ENCODE results near the gene CCDC174. TPM values are rescaled to one million over a fixed set of nuclear protein-coding genes. Genes with fewer than 3 reads are reported as not detected.

CCDC174 gene
- 8.8 TPM in 2 replicates for total RNA-seq

GRCh38 chr3:14651440-14652251, at the start of gene CCDC174:
Gene CCDC174 (plus strand): TSS chr3:14651762. CDS start chr3:14651837, 75 bp downstream.

GRCh38 chr3:14674841-14675240, 23.3 kb downstream of the CCDC174 start, which contains the start of gene C3orf20:
Gene C3orf20 (plus strand): TSS chr3:14675141. CDS start chr3:14682714, 7,573 bp downstream.

Other genes starting within 250 kb of the CCDC174 start
- gene SLC6A6, start 249.2 kb upstream of the CCDC174 start, total RNA-seq = 12.1 and 19.9 TPM in 2 replicates
- gene GRIP2, start 111.4 kb upstream of the CCDC174 start, total RNA-seq = not detected in 2 replicates
- not detected in 2 replicates for gene C3orf20, start 23.4 kb downstream of the CCDC174 start, total RNA-seq
- gene FGD5, start 167.2 kb downstream of the CCDC174 start, total RNA-seq = 5.3 and 10.3 TPM in 2 replicates

All from subcutaneous preadipocyte (primary cell).